BLaER1 treated with 17β-estradiol and CSF1 and Interleukin-3, amounts not matched to agents 10 nM and 100 nM (cell line): ENCODE results near the gene TRPC1.

Source experiments
- H3K27ac ChIP-seq, 11 experiments: shearing (Covaris generic); formaldehyde crosslinking; 2 replicates each; pipeline ENCODE4 v1.8.1; 2022
- H3K27me3 ChIP-seq, 11 experiments: shearing (Covaris generic); formaldehyde crosslinking; 2 replicates each; pipeline ENCODE4 v1.8.1; 2022
- H3K36me3 ChIP-seq, 11 experiments: shearing (Covaris generic); formaldehyde crosslinking; 2 replicates each; pipeline ENCODE4 v1.8.1; 2022
- H3K4me1 ChIP-seq, 10 experiments: shearing (Covaris generic); formaldehyde crosslinking; 2 replicates each; pipeline ENCODE4 v1.8.1; 2022
- H3K4me2 ChIP-seq, 11 experiments: shearing (Covaris generic); formaldehyde crosslinking; 2 replicates each; pipeline ENCODE4 v1.8.1; 2022
- H3K4me3 ChIP-seq, 10 experiments: shearing (Covaris generic); formaldehyde crosslinking; 2 replicates each; pipeline ENCODE4 v1.8.1; 2022
- H3K9ac ChIP-seq, 11 experiments: shearing (Covaris generic); formaldehyde crosslinking; 2 replicates each; pipeline ENCODE4 v1.8.1; 2022
- H3K9me3 ChIP-seq, 11 experiments: shearing (Covaris generic); formaldehyde crosslinking; replicated peaks in 1 of 11; 2 replicates each; pipeline ENCODE4 v1.8.1; 2022
- H4K20me1 ChIP-seq, 11 experiments: shearing (Covaris generic); formaldehyde crosslinking; 2 replicates each; pipeline ENCODE4 v1.8.1; 2022
- Cebpa-rat ChIP-seq, 11 experiments: shearing (Covaris generic); IDR thresholded peaks; 2 replicates each; pipeline ENCODE4 v1.8.1; 2022

Gene TRPC1

GRCh38 chr3:142723968-142724681 is at the start of gene TRPC1:
TRPC1 (plus strand) TSS chr3:142724034; CDS start chr3:142724560, 526 bp downstream.
- peak within 1 kb of the TSS; percentile 85 to 97 (median 90) for H3K4me3 ChIP-seq
- peaks cover 0 to 14% (median 7%) of the 10 kb centered on the region in 10 experiments; a peak in 14 of 20 replicates for H3K4me1 ChIP-seq
- peak within 1 kb of the TSS; percentile 87 to 92 (median 90) for H3K9ac ChIP-seq
- H4K20me1 ChIP-seq: no peaks in the 10 kb centered on the region
- H3K27me3 ChIP-seq: peaks cover 4 to 12% (median 11%) of the 10 kb centered on the region in 11 experiments; a peak in 17 of 22 replicates
- H3K4me2 ChIP-seq: peak within 1 kb of the TSS; percentile 73 to 98 (median 92)
- no peaks in the 10 kb centered on the region for H3K36me3 ChIP-seq
- H3K9me3 ChIP-seq: peaks cover 0 to 7% (median 0%) of the 10 kb centered on the region in 11 experiments; a peak in 5 of 22 replicates
- no peak for TF ChIP-seq Cebpa-rat (IDR thresholded peaks at IDR 0.05)
- peak within 1 kb of the TSS; percentile 74 to 91 (median 86) for H3K27ac ChIP-seq

- Histone ChIP-seq H3K4me1 (no peaks in the 10 kb centered on the region), H3K36me3 (no peaks in the 10 kb centered on the region), H3K9ac (no peak overlapping the region), H3K9me3 (no peaks in the 10 kb centered on the region), H3K27me3 (no peaks in the 10 kb centered on the region), H3K27ac (no peak overlapping the region), H3K4me3 (no peak overlapping the region), H4K20me1 (no peaks in the 10 kb centered on the region), H3K4me2 (no peak overlapping the region)
- no peak for TF ChIP-seq Cebpa-rat (IDR thresholded peaks at IDR 0.05)
These were observed 47.7 kb upstream of the TRPC1 start for GRCh38 chr3:142676151-142676550.

GRCh38 chr3:142680710-142681109 is 43.1 kb upstream of the TRPC1 start:
- no peaks in the 10 kb centered on the region for H3K9me3 ChIP-seq
- no peaks in the 10 kb centered on the region for H3K4me1 ChIP-seq
- H4K20me1 ChIP-seq: no peaks in the 10 kb centered on the region
- no peaks in the 10 kb centered on the region for H3K36me3 ChIP-seq
- H3K27me3 ChIP-seq: no peaks in the 10 kb centered on the region
- no peak overlapping the region for H3K9ac ChIP-seq
- no peak overlapping the region for H3K4me2 ChIP-seq
- no peak for TF ChIP-seq Cebpa-rat (IDR thresholded peaks at IDR 0.05)
- H3K27ac ChIP-seq: no peak overlapping the region
- no peak overlapping the region for H3K4me3 ChIP-seq

- H3K4me1 ChIP-seq: no peaks in the 10 kb centered on the region
- no peak overlapping the region for H3K9ac ChIP-seq
- H3K36me3 ChIP-seq: no peaks in the 10 kb centered on the region
- no peaks in the 10 kb centered on the region for H3K27me3 ChIP-seq
- H3K4me2 ChIP-seq: no peak overlapping the region
- H3K9me3 ChIP-seq: no peaks in the 10 kb centered on the region
- H4K20me1 ChIP-seq: no peaks in the 10 kb centered on the region
- no peak overlapping the region for H3K4me3 ChIP-seq
- TF ChIP-seq Cebpa-rat (IDR thresholded peaks at IDR 0.05): no peak
- no peak overlapping the region for H3K27ac ChIP-seq
These were observed 33.2 kb upstream of the TRPC1 start for GRCh38 chr3:142690613-142691012.

GRCh38 chr3:142691527-142691926 is 32.3 kb upstream of the TRPC1 start:
- no peaks in the 10 kb centered on the region for H3K4me1 ChIP-seq
- H3K36me3 ChIP-seq: no peaks in the 10 kb centered on the region
- H3K9ac ChIP-seq: no peak overlapping the region
- no peak overlapping the region for H3K4me3 ChIP-seq
- no peaks in the 10 kb centered on the region for H3K9me3 ChIP-seq
- H3K27me3 ChIP-seq: no peaks in the 10 kb centered on the region
- H3K4me2 ChIP-seq: no peak overlapping the region
- no peak overlapping the region for H3K27ac ChIP-seq
- TF ChIP-seq Cebpa-rat (IDR thresholded peaks at IDR 0.05): no peak
- no peaks in the 10 kb centered on the region for H4K20me1 ChIP-seq

- no peaks in the 10 kb centered on the region for H3K9me3 ChIP-seq
These were observed 30.5 kb upstream of the TRPC1 start for GRCh38 chr3:142693136-142693853.

GRCh38 chr3:142694225-142694624 is 29.6 kb upstream of the TRPC1 start:
- Histone ChIP-seq H3K36me3 (no peaks in the 10 kb centered on the region), H3K27ac (no peak overlapping the region), H3K9me3 (no peaks in the 10 kb centered on the region), H3K4me3 (no peak overlapping the region), H4K20me1 (no peaks in the 10 kb centered on the region), H3K4me2 (no peak overlapping the region), H3K9ac (no peak overlapping the region), H3K4me1 (no peaks in the 10 kb centered on the region), H3K27me3 (no peaks in the 10 kb centered on the region)
- no peak for TF ChIP-seq Cebpa-rat (IDR thresholded peaks at IDR 0.05)

More at GRCh38 chr3:142693136-142693853, 30.5 kb upstream of the TRPC1 start:
- H3K36me3 ChIP-seq: no peaks in the 10 kb centered on the region
- no peaks in the 10 kb centered on the region for H4K20me1 ChIP-seq
- H3K27ac ChIP-seq: no peak overlapping the region
- H3K27me3 ChIP-seq: no peaks in the 10 kb centered on the region
- TF ChIP-seq Cebpa-rat (IDR thresholded peaks at IDR 0.05): no peak
- no peaks in the 10 kb centered on the region for H3K4me1 ChIP-seq
- no peak overlapping the region for H3K4me3 ChIP-seq
- H3K4me2 ChIP-seq: no peak overlapping the region
- H3K9ac ChIP-seq: no peak overlapping the region

- no peak for TF ChIP-seq Cebpa-rat (IDR thresholded peaks at IDR 0.05)
- no peak overlapping the region for H3K27ac ChIP-seq
- no peaks in the 10 kb centered on the region for H4K20me1 ChIP-seq
- H3K4me3 ChIP-seq: no peak overlapping the region
- no peak overlapping the region for H3K9ac ChIP-seq
- peaks cover 0 to 6% (median 0%) of the 10 kb centered on the region in 11 experiments; a peak in 2 of 22 replicates for H3K9me3 ChIP-seq
- no peak overlapping the region for H3K4me2 ChIP-seq
- H3K4me1 ChIP-seq: 0 out of 20 replicates have a peak, but pooled peaks cover 0 to 4% (median 0%) of the 10 kb centered on the region in 10 experiments
- H3K36me3 ChIP-seq: no peaks in the 10 kb centered on the region
- H3K27me3 ChIP-seq: no peaks in the 10 kb centered on the region
These were observed 18.6 kb upstream of the TRPC1 start for GRCh38 chr3:142705198-142705597.

GRCh38 chr3:142706321-142707127 is 17.3 kb upstream of the TRPC1 start:
- no peak overlapping the region for H3K27ac ChIP-seq
- 0 out of 20 replicates have a peak, but pooled peaks cover 0 to 4% (median 0%) of the 10 kb centered on the region in 10 experiments for H3K4me1 ChIP-seq
- H3K9ac ChIP-seq: no peak overlapping the region
- H3K27me3 ChIP-seq: no peaks in the 10 kb centered on the region
- no peaks in the 10 kb centered on the region for H3K36me3 ChIP-seq
- H3K4me2 ChIP-seq: no peak overlapping the region
- TF ChIP-seq Cebpa-rat (IDR thresholded peaks at IDR 0.05): peak in 7 of 11 experiments; percentile 30 to 90 (median 67); a peak in 11 of 22 replicates
- H3K4me3 ChIP-seq: no peak overlapping the region
- no peaks in the 10 kb centered on the region for H3K9me3 ChIP-seq
- H4K20me1 ChIP-seq: no peaks in the 10 kb centered on the region
